CD14-positive monocyte (primary cell): Measurements from ENCODE around the gene SLC37A3. TPM values are rescaled to one million over a fixed set of nuclear protein-coding genes. Genes with fewer than 3 reads are reported as not detected.

Experiments used
- DNase-seq, 3 donors: peaks; one replicate each; pipeline ENCODE4 v3.0.0-alpha.2; 2011 to 2022
- H2AFZ ChIP-seq: 2 replicates; pipeline ENCODE4 v1.6.0; 2012; ENCODE audit warnings: mild to moderate bottlenecking, low read depth, low read length, inconsistent platforms; ENCODE audit not compliant: insufficient read depth, poor library complexity, severe bottlenecking
- H3K27ac ChIP-seq, 2 donors: 1 replicate in 1 of 2; 2 replicates in 1 of 2; pipeline ENCODE4 v1.5.1; 2012 to 2013; ENCODE audit warnings: low read length in 2 of 2, control low read depth in 1 of 2, inconsistent platforms in 1 of 2, low read depth in 1 of 2, mild to moderate bottlenecking in 1 of 2
- H3K27me3 ChIP-seq, 2 donors: one replicate each; pipeline versions ENCODE4 v1.6.0 to v1.6.1; 2011 to 2013; ENCODE audit warnings: low read length in 2 of 2; ENCODE audit not compliant: control insufficient read depth in 2 of 2, insufficient read depth in 2 of 2
- H3K36me3 ChIP-seq, 2 donors: replicated peaks in 1 of 2; 1 replicate in 1 of 2; 2 replicates in 1 of 2; pipeline versions ENCODE4 v1.5.1 to v1.6.1; 2012 to 2013; ENCODE audit warnings: low read length in 2 of 2, control low read depth in 1 of 2, inconsistent platforms in 1 of 2, mild to moderate bottlenecking in 1 of 2; ENCODE audit not compliant: insufficient read depth in 2 of 2, control insufficient read depth in 1 of 2
- H3K4me1 ChIP-seq, 2 donors: 1 replicate in 1 of 2; 2 replicates in 1 of 2; pipeline versions ENCODE4 v1.5.1 to v1.6.1; 2012 to 2013; ENCODE audit warnings: low read length in 2 of 2, control low read depth in 1 of 2, inconsistent platforms in 1 of 2, mild to moderate bottlenecking in 1 of 2, moderate library complexity in 1 of 2; ENCODE audit not compliant: insufficient read depth in 2 of 2, control insufficient read depth in 1 of 2
- H3K4me2 ChIP-seq: replicated peaks from 2 replicates; pipeline ENCODE3; 2012; ENCODE audit warnings: low read length, moderate library complexity, mild to moderate bottlenecking; ENCODE audit not compliant: poor library complexity, severe bottlenecking; ENCODE audit errors: extremely low read depth
- H3K4me3 ChIP-seq, 3 experiments: fragments of 200-600 bp in 1 of 3; sonication (generic) in 1 of 3; replicated peaks in 1 of 3; 1 replicate in 2 of 3; 2 replicates in 1 of 3; pipeline ENCODE4 v1.5.1; 2011 to 2013; ENCODE audit warnings: low read length in 3 of 3, mild to moderate bottlenecking in 3 of 3, control low read depth in 2 of 3, low read depth in 2 of 3, inconsistent platforms in 1 of 3, moderate library complexity in 1 of 3
- H3K79me2 ChIP-seq: 2 replicates; pipeline ENCODE4 v1.6.0; 2012; ENCODE audit warnings: mild to moderate bottlenecking, control low read depth, inconsistent platforms, low read length, moderate library complexity; ENCODE audit not compliant: insufficient read depth
- H3K9ac ChIP-seq: 2 replicates; pipeline ENCODE4 v1.6.0; 2017; ENCODE audit warnings: low read length, mild to moderate bottlenecking; ENCODE audit not compliant: insufficient read depth, poor library complexity, severe bottlenecking
- H3K9me3 ChIP-seq, 2 donors: replicated peaks in 1 of 2; 1 replicate in 1 of 2; 2 replicates in 1 of 2; pipeline versions ENCODE4 v1.5.1 to v1.6.1; 2012 to 2013; ENCODE audit warnings: low read length in 2 of 2, control low read depth in 1 of 2; ENCODE audit not compliant: control insufficient read depth in 1 of 2, insufficient read depth in 1 of 2
- H4K20me1 ChIP-seq: 2 replicates; pipeline ENCODE4 v1.6.0; 2012; ENCODE audit warnings: mild to moderate bottlenecking, low read length, control low read depth, moderate library complexity; ENCODE audit not compliant: insufficient read depth
- H3K27ac Mint-ChIP-seq, 7 donors: one replicate each; pipeline ENCODE4 v1.8.0; 2020; ENCODE audit warnings: mild to moderate bottlenecking in 7 of 7, mixed read lengths in 7 of 7, moderate library complexity in 6 of 7, inconsistent platforms in 2 of 7
- H3K27me3 Mint-ChIP-seq, 3 donors: one replicate each; pipeline ENCODE4 v1.8.0; 2021 to 2022; ENCODE audit warnings: low read depth in 3 of 3, mild to moderate bottlenecking in 3 of 3, mixed read lengths in 3 of 3, moderate library complexity in 3 of 3, inconsistent platforms in 1 of 3
- H3K36me3 Mint-ChIP-seq, 2 donors: one replicate each; pipeline ENCODE4 v1.8.0; 2020; ENCODE audit warnings: mixed read lengths in 2 of 2, inconsistent platforms in 1 of 2, mild to moderate bottlenecking in 1 of 2
- H3K4me1 Mint-ChIP-seq: one replicate; pipeline ENCODE4 v1.8.0; 2020; ENCODE audit warnings: mild to moderate bottlenecking, mixed read lengths
- H3K4me3 Mint-ChIP-seq, 2 donors: one replicate each; pipeline ENCODE4 v1.8.0; 2020; ENCODE audit warnings: mild to moderate bottlenecking in 2 of 2, mixed read lengths in 2 of 2, moderate library complexity in 1 of 2
- H3K9me3 Mint-ChIP-seq, 7 donors: one replicate each; pipeline ENCODE4 v1.8.0; 2020 to 2022; ENCODE audit warnings: mixed read lengths in 7 of 7, mild to moderate bottlenecking in 6 of 7, moderate library complexity in 6 of 7, inconsistent platforms in 2 of 7
- CTCF ChIP-seq: fragments of 200-600 bp; IDR thresholded peaks from one replicate; pipeline ENCODE4 v1.8.0; 2022; ENCODE audit warnings: antibody characterized with exemption, mild to moderate bottlenecking
- WGBS: methylation state at CpG from one replicate; pipeline ENCODE4 v1.1.5; 2013; ENCODE audit warnings: missing lambda C conversion rate; ENCODE audit not compliant: insufficient coverage; 5-methylcytosine and 5-hydroxymethylcytosine counted together
- intact Hi-C, 2 donors: fragments of 100-400 bp; cut with micrococcal nuclease; formaldehyde crosslinking; loops; one replicate each; pipeline versions ENCODE4 v1.15.0 to v1.15.1; 2023
- polyA plus RNA-seq, 3 donors: library from polyadenylated mRNA; depleted of rRNA in 1 of 3; unstranded in 2 of 3; stranded (reverse) in 1 of 3; fragments of 300-500 nt in 2 of 3; fragments of >200 nt in 1 of 3; fragmentation: Illumina TruSeq in 2 of 3; gene quantifications; 1 replicate in 2 of 3; 2 replicates in 1 of 3; pipeline ENCODE4 v1.2.3, GENCODE V29; 2012 to 2021

SLC37A3 gene
- polyA plus RNA-seq, 3 donors: 3.1 to 26.1 (median 5.2) TPM

DNA sequence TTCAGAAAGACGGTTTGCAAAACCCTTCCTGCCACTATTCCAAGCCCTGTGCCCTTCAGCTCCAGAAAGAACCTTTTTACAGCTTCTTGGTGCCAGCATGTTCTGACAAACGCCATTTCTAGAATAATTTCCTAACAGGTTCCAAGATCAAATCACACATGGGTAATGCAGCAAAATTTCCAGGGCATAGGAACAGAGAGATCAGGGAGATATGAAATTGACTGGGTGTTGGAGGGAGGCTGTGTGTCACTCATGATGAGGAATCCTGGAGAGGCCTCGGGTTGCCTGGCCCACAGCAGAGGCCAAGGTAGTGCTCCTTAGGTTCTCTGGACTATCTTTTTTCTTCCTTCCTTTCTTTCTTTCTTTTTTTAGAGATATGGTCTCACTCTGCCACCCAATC lies 35.1 kb upstream of the SLC37A3 start:
- no peak overlapping the region for H3K4me3 Mint-ChIP-seq
- no peaks in the 10 kb centered on the region for H4K20me1 ChIP-seq
- no peak overlapping the region for H3K9ac ChIP-seq
- H3K36me3 Mint-ChIP-seq: no peaks in the 10 kb centered on the region
- H3K4me2 ChIP-seq: no peak overlapping the region
- H3K9me3 ChIP-seq: no peaks in the 10 kb centered on the region
- peaks cover 2% of the 10 kb centered on the region for H3K4me1 Mint-ChIP-seq
- no peak overlapping the region for H2AFZ ChIP-seq
- intact Hi-C loops: no loop called here
- no peak overlapping the region for H3K27ac ChIP-seq
- H3K9me3 Mint-ChIP-seq: peaks cover 0 to 7% (median 0%) of the 10 kb centered on the region in 7 donors
- 100% methylated on average over 1 of the region's 3 CpGs for WGBS
- no peak for TF ChIP-seq CTCF
- no peaks in the 10 kb centered on the region for H3K79me2 ChIP-seq
- no peaks in the 10 kb centered on the region for H3K4me1 ChIP-seq
- H3K36me3 ChIP-seq: no peaks in the 10 kb centered on the region
- no peak overlapping the region for H3K4me3 ChIP-seq
- H3K27ac Mint-ChIP-seq: no peak overlapping the region
- DNase-seq: no peak
- H3K27me3 ChIP-seq: peaks cover 0 to 9% of the 10 kb centered on the region in 2 donors
- peaks cover 10 to 35% (median 30%) of the 10 kb centered on the region in 3 donors for H3K27me3 Mint-ChIP-seq

DNA sequence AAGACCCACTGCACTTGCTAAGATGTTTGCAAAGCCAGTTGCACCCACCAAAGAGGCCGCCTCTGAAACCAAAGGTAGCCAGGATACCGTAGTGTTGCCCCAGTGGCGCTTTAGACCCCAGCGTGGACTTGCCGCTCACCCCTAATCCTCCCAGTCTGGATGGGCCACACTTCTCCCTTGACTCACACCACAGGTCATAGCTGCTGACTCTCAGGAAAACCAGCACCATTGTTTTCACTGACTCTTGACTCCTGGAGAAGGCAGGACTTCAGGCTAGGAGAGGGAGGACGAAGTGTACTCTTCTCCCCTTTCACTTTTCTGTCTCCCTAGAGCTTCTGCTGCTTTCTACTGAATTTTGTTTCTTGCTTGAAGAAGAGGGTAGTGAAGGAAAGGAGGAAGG lies 27.8 kb upstream of the SLC37A3 start:
- Histone ChIP-seq H3K79me2 (no peaks in the 10 kb centered on the region), H3K4me2 (no peak overlapping the region), H4K20me1 (no peaks in the 10 kb centered on the region), H3K36me3 (no peaks in the 10 kb centered on the region), H2AFZ (no peak overlapping the region), H3K27me3 (no peaks in the 10 kb centered on the region), H3K4me1 (no peaks in the 10 kb centered on the region), H3K9ac (no peak overlapping the region), H3K9me3 (no peaks in the 10 kb centered on the region), H3K27ac (no peak overlapping the region), H3K4me3 (no peak overlapping the region)
- Mint-ChIP-seq H3K4me1 (peaks cover 2% of the 10 kb centered on the region), H3K36me3 (no peaks in the 10 kb centered on the region), H3K27me3 (peaks cover 9 to 13% (median 11%) of the 10 kb centered on the region in 3 donors), H3K27ac (no peak overlapping the region), H3K4me3 (no peak overlapping the region), H3K9me3 (peaks cover 0 to 6% (median 0%) of the 10 kb centered on the region in 7 donors)
- intact Hi-C loops: no loop called here
- no peak for DNase-seq
- TF ChIP-seq CTCF: no peak
- WGBS: 98% methylated on average over 5 of the region's 6 CpGs
